Stimulated activated effector memory CD8-positive, alpha-beta T cell treated with anti-CD3 and anti-CD28 coated beads, Interleukin-12 subunit alpha, Interleukin-12 subunit beta, amount 100 ng/mL, for 72 hours (primary cell): ENCODE data around the gene ATL1.

Source experiments
- ATAC-seq: fragments of 150-1000 bp; cut with Tn5 transposase; 2 replicates; pipeline ENCODE4 v1.10.0; 2021
- DNase-seq, 2 donors: peaks; one replicate each; pipeline ENCODE4 v3.0.0; 2021 to 2022; ENCODE audit warnings: low spot score in 2 of 2
- H3K27ac Mint-ChIP-seq: one replicate; pipeline ENCODE4 v1.8.0; 2022; ENCODE audit warnings: mild to moderate bottlenecking, mixed read lengths
- H3K36me3 Mint-ChIP-seq: one replicate; pipeline ENCODE4 v1.8.0; 2022; ENCODE audit warnings: mild to moderate bottlenecking, mixed read lengths
- H3K4me1 Mint-ChIP-seq: one replicate; pipeline ENCODE4 v1.8.0; 2022; ENCODE audit warnings: mixed read lengths
- H3K4me3 Mint-ChIP-seq: one replicate; pipeline ENCODE4 v1.8.0; 2022; ENCODE audit warnings: mild to moderate bottlenecking, mixed read lengths
- H3K9me3 Mint-ChIP-seq: one replicate; pipeline ENCODE4 v1.8.0; 2022; ENCODE audit warnings: mixed read lengths

ATL1 gene

GRCh38 chr14:50670866-50671256, 110.9 kb downstream of the ATL1 start:
- Mint-ChIP-seq H3K9me3 (no peaks in the 10 kb centered on the region), H3K36me3 (peaks cover 5% of the 10 kb centered on the region), H3K4me1 (peaks cover 6% of the 10 kb centered on the region), H3K27ac (no peak overlapping the region), H3K4me3 (no peak overlapping the region)
- ATAC-seq (no peak), DNase-seq (no peak)

- peaks cover 18% of the 10 kb centered on the region for H3K4me1 Mint-ChIP-seq
- H3K9me3 Mint-ChIP-seq: no peaks in the 10 kb centered on the region
- no peak for DNase-seq
- H3K4me3 Mint-ChIP-seq: no peak overlapping the region
- no peak overlapping the region for H3K27ac Mint-ChIP-seq
- no peaks in the 10 kb centered on the region for H3K36me3 Mint-ChIP-seq
- ATAC-seq: no peak
Measured at GRCh38 chr14:50675597-50675996, 115.7 kb downstream of the ATL1 start.

GRCh38 chr14:50676814-50677516, 117.0 kb downstream of the ATL1 start:
- H3K9me3 Mint-ChIP-seq: no peaks in the 10 kb centered on the region
- H3K36me3 Mint-ChIP-seq: no peaks in the 10 kb centered on the region
- peak overlapping the region; percentile 18 for H3K4me3 Mint-ChIP-seq
- peaks cover 18% of the 10 kb centered on the region for H3K4me1 Mint-ChIP-seq
- DNase-seq (no peak), ATAC-seq (no peak)
- peak overlapping the region; percentile 40 for H3K27ac Mint-ChIP-seq

GRCh38 chr14:50677527-50678063, 117.7 kb downstream of the ATL1 start:
- Mint-ChIP-seq H3K4me3 (peak overlapping the region; percentile 18), H3K36me3 (no peaks in the 10 kb centered on the region), H3K27ac (peak overlapping the region; percentile 40), H3K4me1 (peaks cover 18% of the 10 kb centered on the region), H3K9me3 (no peaks in the 10 kb centered on the region)
- ATAC-seq: no peak
- DNase-seq: no peak

- ATAC-seq (no peak), DNase-seq (no peak)
- no peak overlapping the region for H3K27ac Mint-ChIP-seq
- H3K4me3 Mint-ChIP-seq: no peak overlapping the region
- no peaks in the 10 kb centered on the region for H3K36me3 Mint-ChIP-seq
- H3K9me3 Mint-ChIP-seq: no peaks in the 10 kb centered on the region
- peaks cover 18% of the 10 kb centered on the region for H3K4me1 Mint-ChIP-seq
Measured at GRCh38 chr14:50678163-50678562, 118.2 kb downstream of the ATL1 start.

- peaks cover 18% of the 10 kb centered on the region for H3K4me1 Mint-ChIP-seq
- no peak overlapping the region for H3K4me3 Mint-ChIP-seq
- H3K9me3 Mint-ChIP-seq: no peaks in the 10 kb centered on the region
- no peak overlapping the region for H3K27ac Mint-ChIP-seq
- ATAC-seq (no peak), DNase-seq (no peak)
- H3K36me3 Mint-ChIP-seq: no peaks in the 10 kb centered on the region
Measured at GRCh38 chr14:50679674-50680073, 119.7 kb downstream of the ATL1 start.
